ENCODE results near the gene SPESP1.

Gene SPESP1

GRCh38 chr15:68979006-68979405 lies 48.7 kb downstream of the SPESP1 start:
- no peak for DNase-seq (ENCODE audit: low read depth)
- H3K4me3 ChIP-seq (ENCODE audit: low read depth, low read length), result no peak overlapping the region
- no peak for TF ChIP-seq CTCF (IDR thresholded peaks at IDR 0.05; ENCODE audit: low read depth, low read length, missing control alignments)

- no peak overlapping the region for H3K4me3 ChIP-seq (ENCODE audit: low read depth, low read length)
- no peak for DNase-seq (ENCODE audit: low read depth)
- no peak for TF ChIP-seq CTCF (IDR thresholded peaks at IDR 0.05; ENCODE audit: low read depth, low read length, missing control alignments)
Observed at GRCh38 chr15:68979816-68980215, 49.5 kb downstream of the SPESP1 start.

GRCh38 chr15:68980786-68981185 lies 50.5 kb downstream of the SPESP1 start:
- DNase-seq (ENCODE audit: low read depth), result no peak
- no peak overlapping the region for H3K4me3 ChIP-seq (ENCODE audit: low read depth, low read length)
- no peak for TF ChIP-seq CTCF (IDR thresholded peaks at IDR 0.05; ENCODE audit: low read depth, low read length, missing control alignments)

- DNase-seq (ENCODE audit: low read depth), result no peak
- no peak for TF ChIP-seq CTCF (IDR thresholded peaks at IDR 0.05; ENCODE audit: low read depth, low read length, missing control alignments)
- H3K4me3 ChIP-seq (ENCODE audit: low read depth, low read length), result no peak overlapping the region
Observed at GRCh38 chr15:68981941-68982340, 51.6 kb downstream of the SPESP1 start.

- DNase-seq (ENCODE audit: low read depth), result no peak
- no peak for TF ChIP-seq CTCF (IDR thresholded peaks at IDR 0.05; ENCODE audit: low read depth, low read length, missing control alignments)
- H3K4me3 ChIP-seq (ENCODE audit: low read depth, low read length), result no peak overlapping the region
Observed at GRCh38 chr15:68982976-68983563, 52.7 kb downstream of the SPESP1 start.

- DNase-seq (ENCODE audit: low read depth), result no peak
- no peak for TF ChIP-seq CTCF (IDR thresholded peaks at IDR 0.05; ENCODE audit: low read depth, low read length, missing control alignments)
- no peak overlapping the region for H3K4me3 ChIP-seq (ENCODE audit: low read depth, low read length)
Observed at GRCh38 chr15:68983961-68984481, 53.7 kb downstream of the SPESP1 start.

GRCh38 chr15:68984586-68984985 lies 54.3 kb downstream of the SPESP1 start:
- H3K4me3 ChIP-seq (ENCODE audit: low read depth, low read length), result no peak overlapping the region
- TF ChIP-seq CTCF (IDR thresholded peaks at IDR 0.05; ENCODE audit: low read depth, low read length, missing control alignments), result no peak
- DNase-seq (ENCODE audit: low read depth), result no peak
